H54 (cell line): ENCODE results near the gene WHRN.

Experiments
- DNase-seq: peaks from one replicate; pipeline ENCODE4 v3.0.0; 2011; ENCODE audit warnings: low spot score, mixed read lengths; ENCODE audit not compliant: insufficient read length
- FAIRE-seq: peaks from 3 replicates; lab custom pipeline; 2011; peaks lifted over from hg19 to GRCh38; lab: Jason Lieb, UNC
- POLR2A ChIP-seq: IDR thresholded peaks from 2 replicates; pipeline ENCODE4 v1.6.1; 2011; ENCODE audit warnings: low read depth, mild to moderate bottlenecking, low read length

The WHRN gene

GRCh38 chr9:114505187-114506081 lies at the start of gene WHRN:
TSS of gene WHRN (minus strand) at chr9:114505473. CDS start at chr9:114504801, 672 bp downstream.
- FAIRE-seq: no peak
- DNase-seq: peak; percentile 98
- peak; percentile 68 for TF ChIP-seq POLR2A

GRCh38 chr9:114553202-114553601 lies 47.9 kb upstream of the WHRN start:
- no peak for FAIRE-seq
- no peak for DNase-seq
- TF ChIP-seq POLR2A: no peak

GRCh38 chr9:114552706-114553105 lies 47.4 kb upstream of the WHRN start:
- peak; percentile 15 for DNase-seq
- no peak for FAIRE-seq
- TF ChIP-seq POLR2A: no peak

GRCh38 chr9:114551750-114552685 lies 46.7 kb upstream of the WHRN start:
- FAIRE-seq: peak; percentile 99
- TF ChIP-seq POLR2A: no peak
- DNase-seq: peak; percentile 90

GRCh38 chr9:114549697-114550330 lies 44.5 kb upstream of the WHRN start:
- TF ChIP-seq POLR2A: no peak
- FAIRE-seq (no peak), DNase-seq (no peak)

- FAIRE-seq (no peak), DNase-seq (no peak)
- no peak for TF ChIP-seq POLR2A
Measured at GRCh38 chr9:114546851-114547250, 41.6 kb upstream of the WHRN start.

GRCh38 chr9:114545055-114545454 lies 39.8 kb upstream of the WHRN start:
- FAIRE-seq (no peak), DNase-seq (no peak)
- no peak for TF ChIP-seq POLR2A

- TF ChIP-seq POLR2A: no peak
- DNase-seq (no peak), FAIRE-seq (no peak)
Measured at GRCh38 chr9:114539701-114540380, 34.6 kb upstream of the WHRN start.

GRCh38 chr9:114538241-114538640 lies 33.0 kb upstream of the WHRN start:
- FAIRE-seq (no peak), DNase-seq (no peak)
- no peak for TF ChIP-seq POLR2A

GRCh38 chr9:114532561-114533237 lies 27.4 kb upstream of the WHRN start:
- TF ChIP-seq POLR2A: no peak
- DNase-seq (no peak), FAIRE-seq (no peak)

- FAIRE-seq (no peak), DNase-seq (no peak)
- no peak for TF ChIP-seq POLR2A
Measured at GRCh38 chr9:114529285-114529684, 24.0 kb upstream of the WHRN start.

GRCh38 chr9:114526807-114527206 lies 21.5 kb upstream of the WHRN start:
- DNase-seq: no peak
- no peak for FAIRE-seq
- no peak for TF ChIP-seq POLR2A
